ENCODE measurements around the gene SPSB1.
A peak's percentile ranks its signal among the peaks of the same experiment; 100 is the strongest.

The SPSB1 gene

GRCh38 chr1:9400425-9401079, 107.9 kb downstream of the SPSB1 start:
- DNase-seq, result no peak
- peaks cover under 1% of the 10 kb centered on the region for H3K9me3 Mint-ChIP-seq
- no peaks in the 10 kb centered on the region for H3K36me3 Mint-ChIP-seq (ENCODE audit: low read depth)
- no peak overlapping the region for H3K4me3 Mint-ChIP-seq
- TF ChIP-seq CTCF (IDR thresholded peaks at IDR 0.05), result no peak
- H3K4me1 Mint-ChIP-seq, result peaks cover 61% of the 10 kb centered on the region
- H3K27ac Mint-ChIP-seq, result peak overlapping the region; percentile 64
- H3K27me3 Mint-ChIP-seq (ENCODE audit: low read depth, poor library complexity), result peaks cover 4% of the 10 kb centered on the region

GRCh38 chr1:9401080-9401453, 108.4 kb downstream of the SPSB1 start:
- Mint-ChIP-seq H3K27me3 (ENCODE audit: low read depth, poor library complexity) (peaks cover 8% of the 10 kb centered on the region), H3K4me3 (no peak overlapping the region), H3K9me3 (no peaks in the 10 kb centered on the region), H3K4me1 (peaks cover 63% of the 10 kb centered on the region), H3K36me3 (ENCODE audit: low read depth) (no peaks in the 10 kb centered on the region), H3K27ac (no peak overlapping the region)
- no peak for DNase-seq
- TF ChIP-seq CTCF (IDR thresholded peaks at IDR 0.05), result no peak

GRCh38 chr1:9402256-9402616, 109.5 kb downstream of the SPSB1 start:
- peaks cover 70% of the 10 kb centered on the region for H3K4me1 Mint-ChIP-seq
- no peak for DNase-seq
- peak overlapping the region; percentile 92 for H3K27ac Mint-ChIP-seq
- no peaks in the 10 kb centered on the region for H3K36me3 Mint-ChIP-seq (ENCODE audit: low read depth)
- peak overlapping the region; percentile 52 for H3K4me3 Mint-ChIP-seq
- H3K27me3 Mint-ChIP-seq (ENCODE audit: low read depth, poor library complexity), result peaks cover 8% of the 10 kb centered on the region
- no peaks in the 10 kb centered on the region for H3K9me3 Mint-ChIP-seq
- TF ChIP-seq CTCF (IDR thresholded peaks at IDR 0.05), result no peak

- DNase-seq, result no peak
- Mint-ChIP-seq H3K27me3 (ENCODE audit: low read depth, poor library complexity) (peaks cover 8% of the 10 kb centered on the region), H3K4me1 (peaks cover 70% of the 10 kb centered on the region), H3K9me3 (no peaks in the 10 kb centered on the region), H3K27ac (no peak overlapping the region), H3K36me3 (ENCODE audit: low read depth) (no peaks in the 10 kb centered on the region), H3K4me3 (no peak overlapping the region)
- no peak for TF ChIP-seq CTCF (IDR thresholded peaks at IDR 0.05)
Observed at GRCh38 chr1:9402717-9403225, 110.1 kb downstream of the SPSB1 start.

GRCh38 chr1:9404117-9404914, 111.6 kb downstream of the SPSB1 start:
- H3K4me3 Mint-ChIP-seq, result no peak overlapping the region
- H3K36me3 Mint-ChIP-seq (ENCODE audit: low read depth), result no peaks in the 10 kb centered on the region
- H3K9me3 Mint-ChIP-seq, result no peaks in the 10 kb centered on the region
- peaks cover 8% of the 10 kb centered on the region for H3K27me3 Mint-ChIP-seq (ENCODE audit: low read depth, poor library complexity)
- H3K4me1 Mint-ChIP-seq, result peaks cover 60% of the 10 kb centered on the region
- DNase-seq, result no peak
- TF ChIP-seq CTCF (IDR thresholded peaks at IDR 0.05), result no peak
- no peak overlapping the region for H3K27ac Mint-ChIP-seq
